Activated effector memory CD4-positive, alpha-beta T cell treated with Interleukin-2 at 50 U/mL for 16 hours (primary cell): ENCODE measurements around the gene VPS18.

Experiments
- DNase-seq: peaks from one replicate; pipeline ENCODE4 v3.0.0-alpha.2; 2020

Gene VPS18

DNA sequence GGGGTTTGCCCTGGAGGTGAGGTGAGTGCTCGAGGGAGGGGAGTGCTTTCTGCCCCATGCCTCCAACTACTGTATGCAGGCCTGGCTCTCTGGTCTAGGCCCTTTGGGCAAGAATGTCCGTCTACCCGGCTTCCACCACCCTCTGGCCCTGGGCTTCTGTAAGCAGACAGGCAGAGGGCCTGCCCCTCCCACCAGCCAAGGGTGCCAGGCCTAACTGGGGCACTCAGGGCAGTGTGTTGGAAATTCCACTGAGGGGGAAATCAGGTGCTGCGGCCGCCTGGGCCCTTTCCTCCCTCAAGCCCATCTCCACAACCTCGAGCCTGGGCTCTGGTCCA lies 44.3 kb downstream of the VPS18 start:
- DNase-seq = no peak

GRCh38 chr15:40940296-40940801 lies 46.1 kb downstream of the VPS18 start:
- DNase-seq = no peak

DNA sequence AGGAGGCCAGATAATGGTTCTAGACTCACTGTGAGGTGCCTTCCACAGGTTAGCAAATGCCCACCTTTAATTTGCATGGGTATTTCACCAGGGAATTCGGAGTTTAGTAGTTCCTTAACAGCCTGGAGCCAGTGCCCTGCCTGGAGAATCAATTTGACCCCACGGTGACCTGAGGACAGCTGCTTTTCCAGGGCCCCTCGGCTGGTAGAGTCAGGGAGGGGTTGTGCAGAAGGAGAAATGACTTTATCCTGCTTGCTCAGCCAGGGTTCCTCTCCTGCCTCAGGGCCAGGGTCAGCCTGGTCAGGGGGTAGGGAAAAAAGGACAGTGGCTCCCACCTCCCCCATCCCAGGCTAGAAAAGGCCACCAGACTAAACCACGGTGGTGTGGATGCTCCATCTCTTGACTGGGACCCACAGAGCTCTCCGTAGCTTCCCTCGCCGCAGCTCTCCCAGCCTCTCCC lies 46.8 kb downstream of the VPS18 start:
- no peak for DNase-seq

DNA sequence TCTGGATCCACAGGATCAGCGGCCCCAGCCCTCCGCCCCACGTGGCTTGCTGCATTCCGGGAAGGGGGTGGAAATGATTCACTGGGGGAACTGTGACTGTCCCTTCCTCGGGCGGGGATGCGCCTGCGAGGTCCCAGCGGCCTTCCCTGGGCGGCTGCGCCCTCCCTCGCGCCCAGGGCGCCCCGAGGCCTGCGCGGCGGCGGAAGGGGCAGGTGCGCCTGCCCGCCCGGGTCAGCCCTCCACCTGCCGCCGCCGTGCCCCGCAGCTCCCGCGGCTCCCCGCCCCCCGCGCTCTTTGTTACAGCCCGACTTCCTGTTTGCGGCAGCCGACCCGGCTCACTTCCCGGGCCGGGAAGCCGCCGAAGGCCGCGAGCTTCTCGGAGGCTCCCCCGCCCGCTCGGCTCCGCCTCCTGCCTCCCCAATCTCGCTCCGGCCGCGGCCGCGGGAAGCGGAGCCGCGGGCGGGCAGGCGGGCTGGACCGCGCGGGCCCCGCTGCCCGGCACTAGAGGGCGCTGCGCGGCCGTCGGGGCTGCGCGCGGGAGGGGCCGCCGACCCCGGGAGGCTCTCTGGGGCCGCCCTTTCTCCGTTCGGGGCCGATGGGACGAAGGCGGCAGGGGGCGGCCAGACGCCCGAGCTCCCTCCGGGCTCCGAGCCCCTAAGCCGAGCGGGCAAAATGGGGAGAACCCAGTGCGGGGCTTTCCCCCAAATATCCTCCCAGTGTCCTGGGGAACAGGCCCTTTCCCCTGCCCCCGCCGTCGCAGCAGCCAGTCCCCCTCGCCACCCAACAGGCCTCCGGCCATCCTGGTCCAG lies 47.5 kb downstream of the VPS18 start:
- peak; percentile 53 for DNase-seq

DNA sequence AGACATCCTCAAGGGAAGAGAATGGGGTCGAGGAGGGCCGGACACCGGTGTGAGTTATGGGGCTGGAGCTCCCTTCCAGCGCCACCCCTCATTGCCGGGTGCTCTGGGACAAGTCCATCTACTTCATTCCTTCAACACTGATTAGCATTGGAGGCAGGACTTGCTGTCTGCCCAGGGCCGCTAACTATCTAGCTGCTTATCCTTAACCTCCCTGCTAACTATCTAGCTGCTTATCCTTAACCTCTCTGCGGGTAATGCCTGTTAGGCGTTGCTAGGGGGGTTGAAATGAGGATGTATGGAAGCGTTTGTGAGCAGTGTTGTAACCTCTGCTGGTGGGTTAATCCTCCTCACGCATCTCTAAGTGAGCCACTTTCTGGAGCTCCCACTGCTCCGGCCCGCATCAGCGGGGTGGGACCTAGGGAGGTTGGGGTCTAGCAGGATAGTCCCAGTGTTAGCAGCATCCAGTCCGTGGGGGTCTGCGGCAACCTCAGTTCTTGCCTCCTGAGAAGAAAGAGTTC lies 48.1 kb downstream of the VPS18 start:
- DNase-seq = no peak

DNA sequence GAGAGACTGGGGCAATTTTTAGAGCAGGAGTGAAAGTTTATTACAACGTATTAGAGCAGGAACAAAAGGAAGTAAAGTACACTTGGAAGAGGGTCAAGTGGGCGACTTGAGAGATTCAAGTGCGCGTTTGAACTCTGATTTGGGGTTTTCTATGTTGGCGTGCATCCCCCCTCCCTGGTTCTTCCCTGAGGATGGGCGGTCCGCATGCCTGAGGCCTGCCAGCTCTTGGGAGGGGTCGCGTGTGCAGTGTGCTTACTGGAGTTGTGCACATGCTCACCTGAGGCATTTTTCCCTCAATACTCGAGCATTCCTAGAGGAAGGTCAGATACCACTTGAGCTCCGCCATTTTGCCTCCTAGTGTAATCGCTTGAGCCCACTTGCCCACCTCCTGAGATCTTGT lies 48.6 kb downstream of the VPS18 start:
- no peak for DNase-seq

- DNase-seq = no peak
Measured at GRCh38 chr15:40943764-40944365, 49.6 kb downstream of the VPS18 start.

DNA sequence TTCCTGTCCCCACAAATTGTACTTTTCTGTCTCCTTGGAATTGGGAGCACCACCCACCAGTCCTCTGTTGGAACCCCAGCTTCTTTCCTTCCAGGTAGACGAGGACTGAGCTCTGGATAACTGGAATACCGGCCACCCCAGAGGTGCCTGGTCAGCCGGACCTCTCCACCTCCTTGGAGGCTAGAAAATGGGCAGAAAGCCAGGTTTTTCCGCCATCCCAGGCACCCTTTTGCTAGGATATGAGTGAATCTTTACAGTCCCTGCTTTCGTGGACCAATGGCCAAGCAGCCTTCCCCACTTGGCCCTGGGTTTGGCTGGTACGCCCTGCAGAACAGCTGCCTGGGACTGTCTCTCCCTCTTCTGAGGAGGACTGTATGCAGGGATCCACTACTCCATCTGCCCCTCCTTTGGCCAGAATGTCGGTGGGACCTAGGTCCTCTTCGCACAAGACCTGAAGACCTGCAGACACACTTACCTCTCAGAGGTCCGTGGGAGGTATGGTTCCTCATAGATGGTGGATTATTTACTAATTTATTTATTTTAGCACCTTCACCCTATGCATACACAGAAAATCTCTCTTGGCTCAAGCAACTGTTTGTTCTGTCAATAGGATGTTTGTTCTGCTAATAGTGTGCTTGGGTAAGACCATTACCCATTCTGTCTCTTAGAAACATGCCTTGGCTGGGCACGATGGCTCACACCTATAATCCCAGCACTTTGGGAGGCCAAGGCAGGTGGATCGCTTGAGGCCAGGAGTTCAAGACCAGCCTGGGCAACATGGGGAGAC lies 50.5 kb downstream of the VPS18 start:
- no peak for DNase-seq

GRCh38 chr15:40948706-40949473 lies 54.6 kb downstream of the VPS18 start:
- DNase-seq = no peak

GRCh38 chr15:40949756-40950207 lies 55.5 kb downstream of the VPS18 start:
- DNase-seq = no peak

GRCh38 chr15:40951764-40952163 lies 57.5 kb downstream of the VPS18 start:
- DNase-seq = no peak

DNA sequence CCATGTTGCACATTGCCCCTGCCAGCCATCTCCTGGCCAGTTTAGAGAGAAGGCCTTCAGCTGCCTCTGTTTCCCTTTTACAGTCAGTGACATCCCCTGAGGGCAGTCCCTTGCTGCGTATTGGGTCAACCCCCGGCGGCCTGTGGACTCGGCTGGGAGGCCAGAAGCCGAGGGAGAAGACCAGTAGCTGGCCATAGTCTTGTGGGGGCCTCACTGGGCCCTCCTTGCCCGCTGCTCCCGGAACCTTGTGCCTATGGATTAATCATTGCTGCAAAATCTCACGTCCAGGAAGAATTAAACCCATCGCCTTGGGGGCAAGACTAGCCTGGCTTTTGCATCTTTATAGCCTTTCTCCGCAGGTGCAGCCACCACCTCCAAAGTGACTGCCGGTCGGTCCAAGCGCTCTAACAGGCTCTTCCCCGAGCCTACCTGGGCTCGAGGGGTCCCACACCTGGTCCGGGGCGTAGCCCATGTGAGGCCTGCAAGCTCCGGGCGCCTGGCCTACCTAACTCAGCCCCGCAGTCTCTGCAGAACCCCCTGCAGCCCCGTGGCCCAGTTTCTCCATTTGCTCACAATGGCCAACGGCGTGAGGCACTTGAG lies 58.2 kb downstream of the VPS18 start:
- DNase-seq = no peak

DNA sequence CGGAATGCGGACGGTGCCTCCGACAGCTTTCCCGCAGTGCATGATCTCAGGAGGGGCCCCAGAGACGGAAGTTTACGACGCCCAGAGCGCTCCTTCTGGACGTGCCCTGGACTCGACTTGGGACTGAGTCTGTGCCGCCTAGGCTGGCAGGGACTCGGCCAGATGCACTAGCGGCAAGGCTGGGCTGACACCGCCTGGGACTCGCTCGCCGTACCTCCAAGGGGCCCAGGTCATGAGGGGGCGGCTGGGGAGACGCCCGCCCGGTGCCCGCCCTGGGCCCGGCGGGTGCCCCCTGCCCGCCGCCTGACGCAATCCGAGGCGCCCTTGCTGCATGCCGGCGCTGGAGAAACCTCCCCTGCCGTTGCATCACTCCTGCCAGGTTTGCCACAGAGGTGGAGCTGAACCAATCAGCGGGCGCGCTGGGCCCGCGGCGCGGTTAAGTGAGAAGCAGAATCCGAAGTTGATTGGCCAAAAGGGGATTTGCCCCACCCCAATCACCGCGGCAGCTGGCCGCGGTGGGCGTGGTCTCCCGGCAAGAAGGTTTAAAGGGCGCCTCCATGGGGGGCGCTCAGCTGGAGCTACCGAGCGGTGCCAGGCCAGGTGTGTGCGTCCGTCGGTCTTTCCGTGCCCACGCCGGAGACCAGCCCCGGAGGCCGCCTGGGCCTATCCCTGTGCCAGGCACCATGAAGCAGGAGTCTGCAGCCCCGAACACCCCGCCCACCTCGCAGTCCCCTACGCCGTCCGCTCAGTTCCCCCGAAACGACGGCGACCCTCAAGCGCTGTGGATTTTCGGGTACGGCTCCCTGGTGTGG lies 58.9 kb downstream of the VPS18 start, which contains the start of gene CHAC1:
CHAC1 (plus strand) TSS at position 571 of the 812 bp plus-strand sequence; CDS start at position 684, 113 bp downstream.
- DNase-seq = peak; percentile 93
